Measurements from ENCODE around the gene CREBL2. TPM values are rescaled to one million over a fixed set of nuclear protein-coding genes. Genes with fewer than 3 reads are reported as not detected.

Gene CREBL2
- total and polyA plus RNA-seq, 2 of the 13 experiments (the other 11 are each of a cell fraction or from before 2014, with no cell fraction given), result 6.9 to 8.4 TPM

GRCh38 chr12:12624498-12624992, 12.9 kb downstream of the CREBL2 start (continued):
- TF ChIP-seq ZNF691 (CRISPR knock-in tag; IDR thresholded peaks at IDR 0.05; ENCODE audit: borderline replicate concordance, low read depth) (peak; percentile 94), ZNF775 (CRISPR knock-in tag; IDR thresholded peaks at IDR 0.05; ENCODE audit: borderline replicate concordance) (no peak), ZNF678 (CRISPR knock-in tag; IDR thresholded peaks at IDR 0.05) (no peak), EHMT2 (IDR thresholded peaks at IDR 0.05; ENCODE audit: borderline replicate concordance, low read depth, low read length) (no peak), ONECUT2 (CRISPR knock-in tag; IDR thresholded peaks at IDR 0.05) (no peak), SOX13 (IDR thresholded peaks at IDR 0.05) (no peak), SOX13 (CRISPR knock-in tag; conservative IDR thresholded peaks at IDR 0.05 in 1 of 2, IDR thresholded peaks at IDR 0.05 in 1 of 2) (peak in 1 of 2 experiments; percentile 42; a peak in 1 of 4 replicates), ZNF644 (CRISPR knock-in tag; IDR thresholded peaks at IDR 0.05; ENCODE audit: low read depth) (peak; percentile 38; the same call in 1 of the 2 replicates), ZBTB1 (CRISPR knock-in tag; IDR thresholded peaks at IDR 0.05; ENCODE audit: borderline replicate concordance) (no peak), ZMYM3 (CRISPR knock-in tag; IDR thresholded peaks at IDR 0.05) (peak; percentile 74)

- no peaks in the 10 kb centered on the region for H4K20me1 ChIP-seq (ENCODE audit: insufficient read depth, low read length)
- 87% methylated on average over 2 of the region's 2 CpGs for WGBS (ENCODE audit: low lambda C conversion rate)
- H3K79me2 ChIP-seq (ENCODE audit: insufficient read depth, low read length), result peaks cover 19% of the 10 kb centered on the region
- ChIA-PET CTCF (ENCODE audit: low intra/inter-chr PET ratio, low total read pairs) (no interaction called here), POLR2A (no interaction called here)
- H3K36me3 ChIP-seq (replicated peaks in 1 of 2; ENCODE audit: control insufficient read depth in 1 of 2, insufficient read depth in 2 of 2, low read length in 2 of 2), result no peaks in the 10 kb centered on the region
- intact Hi-C loops (cut with micrococcal nuclease; ENCODE audit: unreplicated experiment) (no loop called here), in situ Hi-C loops (cut with HindIII; ENCODE audit: extremely low pct_ligation_motif_present, low pct_unique_long_range_greater_than_20kb) (no loop called here)
- no peak for DNase-seq (ENCODE audit: low spot score)
- FAIRE-seq, result no peak
- H3K9me3 ChIP-seq (ENCODE audit: low read length), result peaks cover 6% of the 10 kb centered on the region; the same call in 1 of the 2 replicates
- TF ChIP-seq ZNF883 (CRISPR knock-in tag; IDR thresholded peaks at IDR 0.05; ENCODE audit: not compliant biosample characterization) (no peak), ELF4 (CRISPR knock-in tag; IDR thresholded peaks at IDR 0.05; ENCODE audit: borderline replicate concordance) (no peak), EHMT2 (IDR thresholded peaks at IDR 0.05; ENCODE audit: borderline replicate concordance, low read depth, low read length) (no peak), RFXANK (CRISPR knock-in tag; IDR thresholded peaks at IDR 0.05) (no peak)
- no peak overlapping the region for H3K4me3 ChIP-seq (replicated peaks in 1 of 3; ENCODE audit: insufficient read depth in 1 of 3, low read depth in 2 of 3, low read length in 3 of 3)
- no TSS peak for BruUV-seq (replicated peaks)
- no peak for ATAC-seq
- H3K9ac ChIP-seq (ENCODE audit: insufficient read depth, low read depth, low read length), result no peak overlapping the region
- H2AFZ ChIP-seq (ENCODE audit: low read length), result no peak overlapping the region
- peaks cover 35% of the 10 kb centered on the region for H3K4me1 ChIP-seq (ENCODE audit: insufficient read depth, low read length)
- H3K27ac ChIP-seq (ENCODE audit: extremely low read length, insufficient read depth, low read length), result no peak overlapping the region
- H3K27me3 ChIP-seq (ENCODE audit: control insufficient read depth in 1 of 2, insufficient read depth in 2 of 2, low read length in 2 of 2), result no peaks in the 10 kb centered on the region
- H3K4me2 ChIP-seq (ENCODE audit: low read depth, low read length), result no peak overlapping the region
These were observed 14.8 kb downstream of the CREBL2 start for GRCh38 chr12:12626471-12626870.

Measured in HepG2 (cell line).